ENCODE data around the gene ANKRD52.

The ANKRD52 gene

DNA sequence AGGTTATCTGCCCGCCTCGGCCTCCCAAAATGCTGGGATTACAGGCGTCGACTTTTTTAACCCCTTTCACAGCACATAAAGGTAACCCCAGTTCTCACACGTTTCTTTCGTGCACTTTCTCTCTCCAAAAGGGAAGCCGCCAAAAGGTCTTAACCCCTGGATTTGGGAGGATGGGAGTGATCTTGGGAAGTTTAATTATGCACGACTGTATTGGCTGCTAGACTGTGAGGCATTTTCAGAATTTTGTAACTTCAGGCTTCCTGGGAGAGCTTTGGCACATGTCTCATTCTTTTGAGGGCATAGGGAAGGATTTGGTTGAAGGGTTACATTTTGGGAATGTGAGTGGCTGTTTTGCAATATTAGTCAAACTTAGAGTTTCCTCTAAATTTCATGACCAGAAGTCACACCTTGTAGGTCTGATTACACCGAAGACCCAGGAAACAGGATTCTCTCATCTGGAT lies 67.5 kb downstream of the ANKRD52 start:
- Histone ChIP-seq H3K27ac (replicated peaks) (peak overlapping the region; percentile 71), H3K27me3 (ENCODE audit: insufficient read depth, poor library complexity, severe bottlenecking) (no peaks in the 10 kb centered on the region), H3K4me3 (replicated peaks; ENCODE audit: insufficient read depth, low read length) (peak overlapping the region; percentile 77)
- no peak for DNase-seq (ENCODE audit: low read depth in 1 of 2, low spot score in 1 of 2)
- TF ChIP-seq, protein P1, sequence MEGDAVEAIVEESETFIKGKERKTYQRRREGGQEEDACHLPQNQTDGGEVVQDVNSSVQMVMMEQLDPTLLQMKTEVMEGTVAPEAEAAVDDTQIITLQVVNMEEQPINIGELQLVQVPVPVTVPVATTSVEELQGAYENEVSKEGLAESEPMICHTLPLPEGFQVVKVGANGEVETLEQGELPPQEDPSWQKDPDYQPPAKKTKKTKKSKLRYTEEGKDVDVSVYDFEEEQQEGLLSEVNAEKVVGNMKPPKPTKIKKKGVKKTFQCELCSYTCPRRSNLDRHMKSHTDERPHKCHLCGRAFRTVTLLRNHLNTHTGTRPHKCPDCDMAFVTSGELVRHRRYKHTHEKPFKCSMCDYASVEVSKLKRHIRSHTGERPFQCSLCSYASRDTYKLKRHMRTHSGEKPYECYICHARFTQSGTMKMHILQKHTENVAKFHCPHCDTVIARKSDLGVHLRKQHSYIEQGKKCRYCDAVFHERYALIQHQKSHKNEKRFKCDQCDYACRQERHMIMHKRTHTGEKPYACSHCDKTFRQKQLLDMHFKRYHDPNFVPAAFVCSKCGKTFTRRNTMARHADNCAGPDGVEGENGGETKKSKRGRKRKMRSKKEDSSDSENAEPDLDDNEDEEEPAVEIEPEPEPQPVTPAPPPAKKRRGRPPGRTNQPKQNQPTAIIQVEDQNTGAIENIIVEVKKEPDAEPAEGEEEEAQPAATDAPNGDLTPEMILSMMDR (IDR thresholded peaks at IDR 0.05; ENCODE audit: insufficient read depth, low read length): no peak
- no peak for TF ChIP-seq SPI1 (IDR thresholded peaks at IDR 0.05; ENCODE audit: borderline replicate concordance, low read depth)
- TF ChIP-seq, protein P2, sequence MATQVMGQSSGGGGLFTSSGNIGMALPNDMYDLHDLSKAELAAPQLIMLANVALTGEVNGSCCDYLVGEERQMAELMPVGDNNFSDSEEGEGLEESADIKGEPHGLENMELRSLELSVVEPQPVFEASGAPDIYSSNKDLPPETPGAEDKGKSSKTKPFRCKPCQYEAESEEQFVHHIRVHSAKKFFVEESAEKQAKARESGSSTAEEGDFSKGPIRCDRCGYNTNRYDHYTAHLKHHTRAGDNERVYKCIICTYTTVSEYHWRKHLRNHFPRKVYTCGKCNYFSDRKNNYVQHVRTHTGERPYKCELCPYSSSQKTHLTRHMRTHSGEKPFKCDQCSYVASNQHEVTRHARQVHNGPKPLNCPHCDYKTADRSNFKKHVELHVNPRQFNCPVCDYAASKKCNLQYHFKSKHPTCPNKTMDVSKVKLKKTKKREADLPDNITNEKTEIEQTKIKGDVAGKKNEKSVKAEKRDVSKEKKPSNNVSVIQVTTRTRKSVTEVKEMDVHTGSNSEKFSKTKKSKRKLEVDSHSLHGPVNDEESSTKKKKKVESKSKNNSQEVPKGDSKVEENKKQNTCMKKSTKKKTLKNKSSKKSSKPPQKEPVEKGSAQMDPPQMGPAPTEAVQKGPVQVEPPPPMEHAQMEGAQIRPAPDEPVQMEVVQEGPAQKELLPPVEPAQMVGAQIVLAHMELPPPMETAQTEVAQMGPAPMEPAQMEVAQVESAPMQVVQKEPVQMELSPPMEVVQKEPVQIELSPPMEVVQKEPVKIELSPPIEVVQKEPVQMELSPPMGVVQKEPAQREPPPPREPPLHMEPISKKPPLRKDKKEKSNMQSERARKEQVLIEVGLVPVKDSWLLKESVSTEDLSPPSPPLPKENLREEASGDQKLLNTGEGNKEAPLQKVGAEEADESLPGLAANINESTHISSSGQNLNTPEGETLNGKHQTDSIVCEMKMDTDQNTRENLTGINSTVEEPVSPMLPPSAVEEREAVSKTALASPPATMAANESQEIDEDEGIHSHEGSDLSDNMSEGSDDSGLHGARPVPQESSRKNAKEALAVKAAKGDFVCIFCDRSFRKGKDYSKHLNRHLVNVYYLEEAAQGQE (IDR thresholded peaks at IDR 0.05; ENCODE audit: insufficient replicate concordance, low read depth): no peak

DNA sequence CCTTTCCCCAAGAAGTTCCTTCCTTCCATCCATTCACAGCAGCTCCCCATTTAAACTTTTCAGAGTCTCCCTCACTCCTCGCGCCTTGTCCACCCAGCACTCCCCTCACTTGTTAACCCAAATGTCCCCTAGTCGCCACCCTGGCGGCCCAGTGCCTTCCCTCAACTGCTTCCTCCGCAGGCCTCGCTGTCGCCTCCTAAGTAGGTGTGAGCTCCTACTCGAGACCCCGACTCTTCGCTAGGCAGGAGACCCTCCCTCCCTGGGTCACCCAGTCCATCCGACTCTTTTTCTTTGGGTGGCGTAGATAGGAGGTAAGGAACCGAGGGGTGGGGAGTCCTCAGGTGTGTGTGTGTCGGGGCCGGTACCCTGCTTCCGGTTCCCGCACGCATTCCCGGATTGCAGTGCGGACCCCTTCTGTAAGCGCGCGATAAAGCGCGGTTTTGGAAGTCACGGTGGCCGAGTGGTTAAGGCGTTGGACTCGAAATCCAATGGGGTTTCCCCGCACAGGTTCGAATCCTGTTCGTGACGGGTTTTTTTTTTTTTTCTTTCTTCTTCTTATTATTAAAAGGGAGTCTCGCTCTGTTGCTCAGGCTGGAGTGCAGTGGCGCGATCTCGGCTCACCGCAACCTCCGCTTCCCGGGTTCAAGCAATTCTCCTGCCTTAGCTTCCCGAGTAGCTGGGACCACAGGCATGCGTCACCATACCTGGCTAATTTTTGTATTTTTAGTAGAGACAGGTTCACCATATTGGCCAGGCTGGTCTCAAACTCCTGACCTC lies 68.1 kb downstream of the ANKRD52 start:
- DNase-seq (ENCODE audit: low read depth in 1 of 2, low spot score in 1 of 2): peak; percentile 63 to 75
- H3K27ac ChIP-seq (replicated peaks): peak overlapping the region; percentile 71
- H3K27me3 ChIP-seq (ENCODE audit: insufficient read depth, poor library complexity, severe bottlenecking): no peaks in the 10 kb centered on the region
- TF ChIP-seq GABPA (IDR thresholded peaks at IDR 0.05; ENCODE audit: low read depth) (peak; percentile 65; the same call in 1 of the 2 replicates), SPI1 (IDR thresholded peaks at IDR 0.05; ENCODE audit: borderline replicate concordance, low read depth) (no peak), POLR2AphosphoS5 (IDR thresholded peaks at IDR 0.05; ENCODE audit: low read depth) (peak; percentile 11; the same call in 1 of the 2 replicates)
- TF ChIP-seq, protein P1 (IDR thresholded peaks at IDR 0.05; ENCODE audit: insufficient read depth, low read length): no peak
- TF ChIP-seq, protein P2 (IDR thresholded peaks at IDR 0.05; ENCODE audit: insufficient replicate concordance, low read depth): no peak
- H3K4me3 ChIP-seq (replicated peaks; ENCODE audit: insufficient read depth, low read length): peak overlapping the region; percentile 77

DNA sequence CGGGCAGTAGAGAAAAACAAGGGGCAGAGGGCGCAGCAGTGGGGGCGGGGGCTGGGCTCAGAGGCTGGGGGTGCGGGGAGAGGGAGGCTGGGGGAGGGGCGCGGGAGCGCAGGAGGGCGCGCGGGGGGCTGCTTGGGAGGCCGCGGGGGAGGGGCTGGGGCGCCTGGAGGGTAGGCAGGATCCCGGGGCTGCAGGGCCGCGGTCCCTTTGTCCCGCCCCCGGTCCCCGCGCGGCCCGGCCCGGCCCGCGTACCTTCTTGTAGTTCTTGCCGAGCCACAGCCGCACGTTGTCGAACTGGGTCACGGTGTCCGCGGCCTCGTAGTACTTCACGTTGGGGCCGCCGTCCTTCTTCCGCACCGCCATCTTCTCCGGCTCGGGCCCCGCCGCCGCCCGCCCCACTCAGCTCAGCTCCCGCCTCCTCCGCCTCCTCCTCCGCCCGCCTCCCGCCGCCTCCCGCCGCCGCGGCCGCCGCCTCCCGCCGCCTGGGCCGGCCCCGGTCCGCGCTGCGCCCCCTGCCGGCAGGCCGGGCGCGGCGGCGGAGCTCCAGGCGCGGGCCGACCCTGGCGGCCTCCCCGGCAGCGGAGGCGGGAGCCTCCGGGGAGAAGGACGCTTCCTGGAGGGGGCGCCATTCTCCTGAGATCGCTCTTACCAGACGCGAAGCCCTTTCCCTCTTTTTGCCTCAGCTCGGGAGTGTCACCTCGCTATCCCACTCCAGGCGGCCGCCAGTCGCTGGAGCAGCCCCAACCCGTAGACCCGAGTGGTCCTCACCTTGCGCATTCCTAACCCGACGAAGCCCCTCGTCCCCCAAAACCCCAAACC lies 68.9 kb downstream of the ANKRD52 start, which contains the start of gene SMARCC2:
Gene SMARCC2, minus strand, starts transcription at position 385 of the 819 bp plus-strand sequence. Its CDS starts 22 bp downstream, at position 363.
- peak; percentile 84 to 86 for DNase-seq (ENCODE audit: low read depth in 1 of 2, low spot score in 1 of 2)
- TF ChIP-seq, protein P2 (IDR thresholded peaks at IDR 0.05; ENCODE audit: insufficient replicate concordance, low read depth): no peak
- TF ChIP-seq, protein P1 (IDR thresholded peaks at IDR 0.05; ENCODE audit: insufficient read depth, low read length): peak; percentile 58
- peak; percentile 57; the same call in 1 of the 2 replicates for TF ChIP-seq POLR2AphosphoS5 (IDR thresholded peaks at IDR 0.05; ENCODE audit: low read depth)
- no peak for TF ChIP-seq SPI1 (IDR thresholded peaks at IDR 0.05; ENCODE audit: borderline replicate concordance, low read depth)
- no peak for TF ChIP-seq GABPA (IDR thresholded peaks at IDR 0.05; ENCODE audit: low read depth)
- H3K27me3 ChIP-seq (ENCODE audit: insufficient read depth, poor library complexity, severe bottlenecking): no peaks in the 10 kb centered on the region
- peak within 1 kb of the TSS; percentile 86 for H3K4me3 ChIP-seq (replicated peaks; ENCODE audit: insufficient read depth, low read length)
- peak within 1 kb of the TSS; percentile 78 for H3K27ac ChIP-seq (replicated peaks)
